Neural cell (in vitro differentiated cells): ENCODE measurements around the gene GVQW3. TPM values are rescaled to one million over a fixed set of nuclear protein-coding genes. Genes with fewer than 3 reads are reported as not detected.

ENCODE experiments used
- H2AFZ ChIP-seq: fragments of 200-600, 300-800 bp; sonication (generic), shearing (Covaris generic); 2 replicates; pipeline ENCODE4 v1.6.0; 2014; ENCODE audit warnings: low read depth, mild to moderate bottlenecking, antibody characterized with exemption, low read length, moderate library complexity
- H3F3A ChIP-seq: fragments of 200-600 bp; shearing (Covaris generic); 2 replicates; pipeline ENCODE4 v1.6.1; 2016; ENCODE audit warnings: mild to moderate bottlenecking, moderate library complexity, mixed read lengths, antibody characterized with exemption, low read length; ENCODE audit not compliant: insufficient read depth, poor library complexity, severe bottlenecking
- H3K27ac ChIP-seq: fragments of 200-600, 300-800 bp; sonication (generic), shearing (Covaris generic); 2 replicates; pipeline ENCODE4 v1.5.1; 2014; ENCODE audit warnings: mild to moderate bottlenecking, low read length, moderate library complexity
- H3K27me3 ChIP-seq: fragments of 300-800, 200-600 bp; sonication (generic), shearing (Covaris generic); 2 replicates; pipeline ENCODE4 v1.6.0; 2014; ENCODE audit warnings: mild to moderate bottlenecking, low read depth, low read length, moderate library complexity; ENCODE audit not compliant: insufficient read depth
- H3K36me3 ChIP-seq: fragments of 300-800, 200-600 bp; sonication (generic), shearing (Covaris generic); 2 replicates; pipeline ENCODE4 v1.5.1; 2014; ENCODE audit warnings: mild to moderate bottlenecking, antibody characterized with exemption, low read length, moderate library complexity; ENCODE audit not compliant: insufficient read depth
- H3K4me2 ChIP-seq: fragments of 300-800, 200-600 bp; sonication (generic), shearing (Covaris generic); 2 replicates; pipeline ENCODE4 v1.6.0; 2014; ENCODE audit warnings: mild to moderate bottlenecking, low read length
- H3K4me3 ChIP-seq: fragments of 300-800, 200-600 bp; sonication (generic), shearing (Covaris generic); 2 replicates; pipeline ENCODE4 v1.5.1; 2014; ENCODE audit warnings: mild to moderate bottlenecking, low read length, moderate library complexity
- H3K79me2 ChIP-seq: fragments of 200-600 bp; shearing (Covaris generic); replicated peaks from 2 replicates; pipeline ENCODE4 v1.6.0; 2014; ENCODE audit warnings: mild to moderate bottlenecking, low read length, moderate library complexity; ENCODE audit not compliant: insufficient read depth
- H3K9ac ChIP-seq: fragments of 300-800, 200-600 bp; sonication (generic), shearing (Covaris generic); 2 replicates; pipeline ENCODE4 v1.6.1; 2016; ENCODE audit warnings: mild to moderate bottlenecking, low read length, mixed read lengths
- H3K9me2 ChIP-seq: fragments of 200-600 bp; shearing (Covaris generic); 2 replicates; pipeline ENCODE4 v1.6.1; 2016; ENCODE audit warnings: mild to moderate bottlenecking, low read length, mixed read lengths; ENCODE audit not compliant: insufficient read depth
- H3K9me3 ChIP-seq: fragments of 200-600, 300-800 bp; sonication (generic), shearing (Covaris generic); 2 replicates; pipeline ENCODE4 v1.6.1; 2016; ENCODE audit warnings: mild to moderate bottlenecking, mixed run types, low read length, moderate library complexity, mixed read lengths
- H4K20me1 ChIP-seq: fragments of 200-600 bp; shearing (Covaris generic); 2 replicates; pipeline ENCODE4 v1.6.1; 2016; ENCODE audit warnings: mild to moderate bottlenecking, mixed run types; ENCODE audit not compliant: insufficient read depth
- EP300 ChIP-seq: fragments of 450-650 bp; conservative IDR thresholded peaks from 2 replicates; pipeline ENCODE4 v1.6.1; 2014; ENCODE audit warnings: antibody characterized with exemption, mild to moderate bottlenecking, moderate library complexity; ENCODE audit not compliant: poor library complexity, severe bottlenecking
- EZH2 ChIP-seq: fragments of 200-600, 300-800 bp; shearing (Covaris generic), sonication (generic); IDR thresholded peaks from 2 replicates; pipeline ENCODE4 v1.6.1; 2014; ENCODE audit warnings: antibody characterized with exemption, low read length, borderline replicate concordance, mild to moderate bottlenecking; ENCODE audit not compliant: insufficient read depth, poor library complexity, severe bottlenecking
- MXI1 ChIP-seq: fragments of 450-650 bp; conservative IDR thresholded peaks from 2 replicates; pipeline ENCODE4 v1.6.1; 2014; ENCODE audit warnings: antibody characterized with exemption, mild to moderate bottlenecking; ENCODE audit not compliant: poor library complexity, severe bottlenecking
- POLR2AphosphoS5 ChIP-seq: IDR thresholded peaks from 2 replicates; pipeline ENCODE4 v1.6.1; 2012
- RAD21 ChIP-seq: fragments of 450-650 bp; conservative IDR thresholded peaks from 2 replicates; pipeline ENCODE4 v1.6.1; 2014; ENCODE audit warnings: antibody characterized with exemption, mild to moderate bottlenecking, moderate library complexity
- SMC3 ChIP-seq: fragments of 450-650 bp; conservative IDR thresholded peaks from 2 replicates; pipeline ENCODE4 v1.6.1; 2014; ENCODE audit warnings: antibody characterized with exemption, mild to moderate bottlenecking, moderate library complexity; ENCODE audit not compliant: poor library complexity
- TAF1 ChIP-seq: IDR thresholded peaks from 2 replicates; pipeline ENCODE4 v1.6.1; 2012; ENCODE audit warnings: low read depth
- polyA plus RNA-seq: library from polyadenylated mRNA; depleted of rRNA; stranded (reverse); fragments of >200 nt; gene quantifications from 2 replicates; pipeline ENCODE4 v1.2.3, GENCODE V29; 2014
- TF ChIP-seq, protein P1 (sequence below): fragments of 450-650 bp; IDR thresholded peaks from 2 replicates; pipeline ENCODE4 v1.5.1; 2014; ENCODE audit warnings: antibody characterized with exemption, mild to moderate bottlenecking, moderate library complexity; ENCODE audit not compliant: poor library complexity, severe bottlenecking
- TF ChIP-seq, protein P2 (sequence below): IDR thresholded peaks from 2 replicates; pipeline ENCODE4 v1.6.1; 2012; ENCODE audit warnings: borderline replicate concordance

GVQW3 gene
- polyA plus RNA-seq, 1 donor from 2014 or later: 17.2 TPM

DNA sequence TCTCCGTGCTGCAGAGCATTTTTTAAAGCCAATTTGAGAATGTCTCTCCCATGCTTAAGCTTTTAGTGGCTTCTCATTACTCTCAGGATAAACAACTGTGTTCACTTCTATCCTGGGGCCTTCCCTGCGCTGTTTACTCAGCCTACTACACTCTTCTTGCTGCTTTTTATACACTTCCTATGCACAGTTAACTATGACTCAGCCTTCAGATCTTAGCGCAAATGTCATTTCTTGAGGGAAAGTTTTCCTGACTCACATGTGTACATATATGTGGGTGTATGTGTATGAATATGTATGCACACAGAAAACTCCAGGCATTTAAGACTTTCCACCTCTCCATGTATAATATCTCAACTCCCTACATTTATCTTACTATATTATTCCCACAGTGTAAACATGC, 10.0 kb upstream of the GVQW3 start:
- no peaks in the 10 kb centered on the region for H3K27me3 ChIP-seq
- no peak overlapping the region for H3K27ac ChIP-seq
- no peaks in the 10 kb centered on the region for H3K36me3 ChIP-seq

DNA sequence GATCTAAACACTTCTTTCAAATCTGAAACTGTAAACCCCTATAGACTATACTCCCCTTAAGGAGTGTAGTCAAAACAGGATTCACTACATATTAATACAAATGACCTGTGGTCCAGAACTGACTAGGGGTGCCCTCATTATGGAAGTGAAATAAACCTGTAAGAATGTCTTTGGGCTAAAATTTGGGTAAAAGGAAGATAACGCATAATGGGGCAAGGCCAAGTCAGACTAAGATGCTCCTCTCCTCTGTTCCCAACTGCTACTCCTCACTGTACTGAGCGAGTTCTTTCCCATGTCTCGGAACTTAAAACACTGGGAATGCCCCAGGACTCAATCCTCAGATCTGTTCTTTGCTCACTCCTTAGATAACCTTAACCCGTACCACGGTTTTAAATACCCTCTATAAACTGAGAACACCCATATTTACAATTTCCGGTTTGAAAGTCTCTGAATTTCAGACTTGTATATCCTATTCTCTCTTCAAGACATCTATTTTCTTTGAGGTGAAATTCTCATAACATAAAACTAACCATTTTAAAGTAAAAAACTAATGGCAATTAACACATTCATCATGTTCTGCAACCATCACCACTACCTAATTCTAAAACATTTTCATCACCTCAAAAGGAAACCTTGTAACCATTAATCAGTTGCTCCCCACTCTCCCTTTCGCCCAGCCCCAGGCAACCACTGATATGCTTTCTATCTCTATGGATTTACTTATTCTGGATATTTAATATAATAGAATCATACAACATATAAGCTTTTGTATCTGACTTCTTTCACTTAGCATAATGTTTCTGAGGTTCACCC, 4.2 kb upstream of the GVQW3 start:
- no peaks in the 10 kb centered on the region for H3K27me3 ChIP-seq
- H3K4me3 ChIP-seq: no peak overlapping the region
- H3K27ac ChIP-seq: no peak overlapping the region
- H4K20me1 ChIP-seq: no peaks in the 10 kb centered on the region
- no peaks in the 10 kb centered on the region for H3K9me2 ChIP-seq
- TF ChIP-seq POLR2AphosphoS5 (no peak), TAF1 (no peak), EP300 (no peak), SMC3 (no peak), EZH2 (no peak), MXI1 (no peak), RAD21 (no peak)
- TF ChIP-seq, protein P1, sequence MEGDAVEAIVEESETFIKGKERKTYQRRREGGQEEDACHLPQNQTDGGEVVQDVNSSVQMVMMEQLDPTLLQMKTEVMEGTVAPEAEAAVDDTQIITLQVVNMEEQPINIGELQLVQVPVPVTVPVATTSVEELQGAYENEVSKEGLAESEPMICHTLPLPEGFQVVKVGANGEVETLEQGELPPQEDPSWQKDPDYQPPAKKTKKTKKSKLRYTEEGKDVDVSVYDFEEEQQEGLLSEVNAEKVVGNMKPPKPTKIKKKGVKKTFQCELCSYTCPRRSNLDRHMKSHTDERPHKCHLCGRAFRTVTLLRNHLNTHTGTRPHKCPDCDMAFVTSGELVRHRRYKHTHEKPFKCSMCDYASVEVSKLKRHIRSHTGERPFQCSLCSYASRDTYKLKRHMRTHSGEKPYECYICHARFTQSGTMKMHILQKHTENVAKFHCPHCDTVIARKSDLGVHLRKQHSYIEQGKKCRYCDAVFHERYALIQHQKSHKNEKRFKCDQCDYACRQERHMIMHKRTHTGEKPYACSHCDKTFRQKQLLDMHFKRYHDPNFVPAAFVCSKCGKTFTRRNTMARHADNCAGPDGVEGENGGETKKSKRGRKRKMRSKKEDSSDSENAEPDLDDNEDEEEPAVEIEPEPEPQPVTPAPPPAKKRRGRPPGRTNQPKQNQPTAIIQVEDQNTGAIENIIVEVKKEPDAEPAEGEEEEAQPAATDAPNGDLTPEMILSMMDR: no peak
- TF ChIP-seq, protein P2, sequence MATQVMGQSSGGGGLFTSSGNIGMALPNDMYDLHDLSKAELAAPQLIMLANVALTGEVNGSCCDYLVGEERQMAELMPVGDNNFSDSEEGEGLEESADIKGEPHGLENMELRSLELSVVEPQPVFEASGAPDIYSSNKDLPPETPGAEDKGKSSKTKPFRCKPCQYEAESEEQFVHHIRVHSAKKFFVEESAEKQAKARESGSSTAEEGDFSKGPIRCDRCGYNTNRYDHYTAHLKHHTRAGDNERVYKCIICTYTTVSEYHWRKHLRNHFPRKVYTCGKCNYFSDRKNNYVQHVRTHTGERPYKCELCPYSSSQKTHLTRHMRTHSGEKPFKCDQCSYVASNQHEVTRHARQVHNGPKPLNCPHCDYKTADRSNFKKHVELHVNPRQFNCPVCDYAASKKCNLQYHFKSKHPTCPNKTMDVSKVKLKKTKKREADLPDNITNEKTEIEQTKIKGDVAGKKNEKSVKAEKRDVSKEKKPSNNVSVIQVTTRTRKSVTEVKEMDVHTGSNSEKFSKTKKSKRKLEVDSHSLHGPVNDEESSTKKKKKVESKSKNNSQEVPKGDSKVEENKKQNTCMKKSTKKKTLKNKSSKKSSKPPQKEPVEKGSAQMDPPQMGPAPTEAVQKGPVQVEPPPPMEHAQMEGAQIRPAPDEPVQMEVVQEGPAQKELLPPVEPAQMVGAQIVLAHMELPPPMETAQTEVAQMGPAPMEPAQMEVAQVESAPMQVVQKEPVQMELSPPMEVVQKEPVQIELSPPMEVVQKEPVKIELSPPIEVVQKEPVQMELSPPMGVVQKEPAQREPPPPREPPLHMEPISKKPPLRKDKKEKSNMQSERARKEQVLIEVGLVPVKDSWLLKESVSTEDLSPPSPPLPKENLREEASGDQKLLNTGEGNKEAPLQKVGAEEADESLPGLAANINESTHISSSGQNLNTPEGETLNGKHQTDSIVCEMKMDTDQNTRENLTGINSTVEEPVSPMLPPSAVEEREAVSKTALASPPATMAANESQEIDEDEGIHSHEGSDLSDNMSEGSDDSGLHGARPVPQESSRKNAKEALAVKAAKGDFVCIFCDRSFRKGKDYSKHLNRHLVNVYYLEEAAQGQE: no peak
- no peaks in the 10 kb centered on the region for H3K36me3 ChIP-seq
- H3K9ac ChIP-seq: no peak overlapping the region
- H3K9me3 ChIP-seq: no peaks in the 10 kb centered on the region
- peaks cover 67% of the 10 kb centered on the region for H3K79me2 ChIP-seq
- no peak overlapping the region for H3K4me2 ChIP-seq
- no peaks in the 10 kb centered on the region for H3F3A ChIP-seq
- no peak overlapping the region for H2AFZ ChIP-seq

More for the DNA sequence above, 10.0 kb upstream of the GVQW3 start:
- TF ChIP-seq EP300: no peak
- TF ChIP-seq, protein P2: no peak
- no peak for TF ChIP-seq RAD21
- TF ChIP-seq MXI1: no peak
- no peak for TF ChIP-seq POLR2AphosphoS5
- no peak for TF ChIP-seq EZH2
- no peak for TF ChIP-seq TAF1
- TF ChIP-seq, protein P1: no peak
- no peak for TF ChIP-seq SMC3
- Histone ChIP-seq H3K9me2 (no peaks in the 10 kb centered on the region), H2AFZ (no peak overlapping the region), H3F3A (no peaks in the 10 kb centered on the region), H3K9ac (no peak overlapping the region), H4K20me1 (no peaks in the 10 kb centered on the region), H3K4me2 (no peak overlapping the region), H3K4me3 (no peak overlapping the region), H3K79me2 (peaks cover 46% of the 10 kb centered on the region), H3K9me3 (no peaks in the 10 kb centered on the region)
